ENCODE results near the gene HIGD1A.
"Not testable (repeated sequence)": the region's sequence is repeated elsewhere in the genome, so short reads cannot be mapped to it uniquely, and the experiment has no call there.

The HIGD1A gene

DNA sequence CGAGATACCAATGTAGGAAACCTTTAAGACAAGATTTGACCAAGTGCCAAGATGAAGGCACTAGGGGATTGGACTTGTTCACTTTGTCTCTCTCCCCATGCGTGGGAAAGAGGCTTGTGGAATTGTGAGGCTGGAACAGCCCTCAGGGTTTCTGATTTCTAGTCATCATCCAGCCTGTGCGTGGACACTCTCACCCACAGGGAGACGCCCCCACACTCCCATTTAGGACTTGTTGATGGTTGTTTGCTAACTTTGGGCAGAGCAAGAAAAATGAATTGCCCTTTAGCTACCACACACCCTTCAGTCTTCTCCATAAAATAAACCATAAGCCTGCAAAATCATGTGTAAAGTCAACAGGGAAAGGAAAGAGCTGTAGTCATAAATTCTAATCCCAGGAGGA is 23.4 kb upstream of the HIGD1A start:
- no peak for DNase-seq

DNA sequence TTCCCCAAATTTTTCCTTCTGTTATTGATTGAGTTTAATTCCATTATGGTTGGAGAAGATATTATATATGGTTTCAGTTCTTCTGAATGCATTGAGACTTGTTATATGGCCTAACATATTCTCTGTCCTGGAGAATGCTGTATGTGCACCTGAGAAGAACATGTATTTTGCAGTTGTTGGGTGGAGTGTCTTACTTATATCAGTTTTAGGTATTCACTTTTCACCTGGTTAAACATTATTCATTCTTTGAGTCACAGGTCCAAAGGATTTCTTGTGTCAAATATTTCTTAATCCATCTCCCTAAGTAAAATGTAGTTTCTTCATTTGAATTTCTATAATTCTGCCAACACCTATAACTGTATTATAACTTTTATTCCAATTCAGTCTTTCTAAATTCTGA is 22.7 kb upstream of the HIGD1A start:
- no peak for DNase-seq

DNA sequence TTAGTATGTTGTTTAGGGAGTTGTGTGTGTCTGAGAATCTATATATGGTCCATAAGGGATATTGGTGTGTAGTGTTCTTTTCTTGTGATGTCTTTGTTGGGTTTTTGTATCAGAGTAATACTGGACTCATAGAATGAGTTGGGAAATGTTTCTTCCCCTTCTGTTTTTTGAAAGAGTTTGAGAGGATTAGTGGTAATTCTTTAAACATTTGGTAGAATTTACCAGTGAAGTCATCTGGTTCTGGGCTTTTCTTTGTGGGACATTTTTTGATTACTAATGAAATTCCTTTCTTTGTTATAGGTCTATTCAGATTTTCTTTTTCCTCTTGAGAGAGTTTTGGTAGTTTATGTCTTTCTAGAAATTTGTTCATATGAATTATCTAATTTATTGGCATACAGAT is 21.9 kb upstream of the HIGD1A start:
- DNase-seq, result no peak

DNA sequence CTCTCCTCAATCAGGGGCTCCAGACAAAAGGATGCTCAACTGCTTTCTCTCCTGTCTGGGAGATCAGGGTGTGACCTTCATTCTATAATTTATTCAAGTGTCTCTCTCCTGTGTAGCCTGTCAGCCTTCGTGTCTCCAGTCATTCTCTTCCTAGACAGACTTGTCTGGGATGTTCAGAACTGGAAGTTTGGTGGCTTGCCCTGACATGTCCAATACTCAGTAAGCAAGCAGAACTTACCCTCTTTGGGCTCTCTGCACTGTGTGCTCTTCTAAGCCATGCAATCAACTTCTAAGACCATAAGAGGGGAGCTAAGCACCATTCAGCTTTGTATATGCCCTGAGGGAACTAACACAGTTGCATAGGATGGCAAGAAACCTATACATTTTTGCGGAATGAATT is 19.1 kb upstream of the HIGD1A start:
- DNase-seq, result no peak

DNA sequence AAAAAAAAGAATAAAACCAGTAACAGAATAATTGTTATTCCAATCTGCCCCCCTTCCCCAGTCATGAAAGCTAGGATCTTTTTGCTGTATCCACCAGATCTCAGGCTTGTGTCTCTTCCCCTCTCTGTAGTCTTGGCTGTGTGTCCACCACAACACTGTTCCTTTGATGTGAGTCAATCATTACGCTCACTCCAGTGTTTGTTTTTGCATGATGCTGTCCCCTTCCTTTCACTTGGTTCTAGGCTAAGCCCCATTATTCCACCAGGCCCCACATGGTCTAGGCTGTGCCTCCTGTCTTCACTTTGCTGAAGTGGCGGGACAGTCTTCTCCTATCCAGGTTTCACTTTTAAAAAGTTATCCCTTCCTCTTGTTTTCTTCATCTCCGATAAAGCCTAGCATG is 18.5 kb upstream of the HIGD1A start:
- no peak for DNase-seq

DNA sequence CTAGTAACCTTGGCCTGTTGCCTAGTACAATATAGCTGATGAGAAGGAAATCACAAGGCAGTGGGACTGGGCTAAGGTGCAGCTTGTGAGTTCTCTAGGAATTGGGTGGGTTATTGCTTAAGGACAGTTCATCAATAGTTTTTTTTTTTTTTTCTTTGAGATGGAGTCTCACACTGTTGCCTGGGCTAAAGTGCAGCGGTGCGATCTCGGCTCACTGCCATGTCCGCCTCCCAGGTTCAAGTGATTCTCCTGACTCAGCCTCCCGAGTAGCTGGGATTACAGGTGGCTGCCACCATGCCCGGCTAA is 16.4 kb upstream of the HIGD1A start:
- DNase-seq, result no peak

DNA sequence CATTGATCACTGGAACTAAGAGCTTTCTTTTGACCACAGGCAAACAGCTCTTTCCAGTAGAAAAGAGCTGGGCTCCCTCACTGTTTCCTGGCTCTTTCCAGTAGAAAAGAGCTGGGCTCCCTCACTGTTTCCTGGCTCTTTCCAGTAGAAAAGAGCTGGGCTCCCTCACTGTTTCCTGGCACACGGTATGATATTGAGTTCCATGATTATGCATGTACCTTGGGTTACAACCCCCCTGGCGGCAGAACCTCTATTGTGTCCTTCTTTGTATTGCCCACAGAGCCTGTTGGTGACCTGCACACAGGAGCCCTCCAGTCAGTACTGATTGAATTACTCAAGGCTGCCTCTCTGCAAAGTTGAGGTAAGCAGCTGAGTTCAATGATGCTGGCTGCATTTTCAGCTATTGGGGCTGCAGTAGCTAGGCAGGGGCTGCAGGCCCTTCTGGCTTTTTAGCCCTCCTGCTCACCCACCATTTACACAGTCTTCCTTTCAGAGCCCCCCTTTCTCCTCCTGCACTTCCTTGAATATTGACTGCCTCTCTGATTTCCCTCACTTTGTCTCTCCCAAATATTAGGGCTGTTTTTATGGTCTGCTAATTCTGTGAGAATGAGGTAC is 15.2 kb upstream of the HIGD1A start:
- no peak for DNase-seq

DNA sequence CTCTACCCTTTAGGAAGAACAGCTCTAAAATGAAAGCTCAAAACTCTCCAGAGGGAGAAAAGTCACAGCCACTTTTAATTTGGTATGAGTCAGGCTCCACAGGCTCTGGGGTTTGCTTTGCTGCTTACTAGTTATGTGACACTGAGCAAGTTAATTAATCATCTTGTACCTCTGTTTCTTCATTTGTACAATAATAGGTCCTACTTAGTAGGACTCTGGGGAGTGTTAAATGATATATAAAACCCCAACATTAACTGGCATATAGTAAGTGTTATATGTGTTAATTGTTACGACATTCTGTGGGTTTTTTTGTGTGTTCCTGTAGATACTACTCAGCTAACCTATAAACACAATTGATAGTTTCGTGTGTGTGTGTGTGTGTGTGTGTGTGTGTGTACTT is 11.5 kb upstream of the HIGD1A start:
- no peak for DNase-seq

DNA sequence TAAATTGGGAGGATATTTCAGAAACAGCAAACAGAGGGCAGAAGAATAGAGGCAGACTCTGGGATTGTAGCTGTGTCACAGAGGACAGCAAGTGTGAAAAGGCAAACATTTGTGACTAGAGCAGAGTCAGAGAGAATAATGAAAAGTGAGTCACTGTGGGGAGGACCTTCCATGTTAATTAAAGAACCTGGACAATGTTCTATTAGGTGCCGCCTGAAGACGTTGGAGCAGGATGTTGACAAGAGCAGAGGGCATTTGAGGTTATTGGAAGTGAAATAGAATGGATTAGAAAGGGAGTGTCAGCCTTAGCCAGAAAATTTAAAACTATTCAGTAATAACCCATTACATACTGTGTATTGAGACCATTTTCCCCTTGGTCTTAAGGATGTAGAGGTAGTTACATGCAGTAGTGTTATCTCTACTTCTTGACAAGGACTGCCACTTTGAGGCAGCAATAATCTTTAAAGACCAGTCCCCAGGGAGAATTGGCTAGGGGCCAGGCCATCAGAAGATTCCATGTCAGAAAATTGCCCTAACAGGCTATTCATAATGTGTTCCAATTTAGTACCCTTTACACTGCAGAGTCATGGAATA is 10.7 kb upstream of the HIGD1A start:
- DNase-seq, result no peak

DNA sequence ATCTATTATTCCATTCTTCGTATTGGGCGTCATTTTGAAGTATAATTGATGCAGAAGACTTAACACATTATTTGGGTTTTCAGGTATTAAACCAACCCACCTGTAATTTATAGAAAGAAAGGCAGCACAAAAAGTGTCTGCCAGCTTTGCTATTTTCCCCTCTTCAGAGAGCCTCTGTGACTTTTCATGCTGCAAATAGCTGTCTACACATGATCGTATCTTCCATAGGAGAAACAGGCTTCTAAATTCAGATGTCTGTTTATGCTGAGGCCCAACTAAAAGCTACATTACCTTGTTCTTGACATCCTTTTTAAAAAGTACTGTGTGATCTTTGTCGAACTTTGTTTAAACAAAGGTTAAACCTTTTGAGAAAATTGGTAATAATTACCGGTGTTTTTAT is 10.0 kb upstream of the HIGD1A start:
- DNase-seq, result no peak

DNA sequence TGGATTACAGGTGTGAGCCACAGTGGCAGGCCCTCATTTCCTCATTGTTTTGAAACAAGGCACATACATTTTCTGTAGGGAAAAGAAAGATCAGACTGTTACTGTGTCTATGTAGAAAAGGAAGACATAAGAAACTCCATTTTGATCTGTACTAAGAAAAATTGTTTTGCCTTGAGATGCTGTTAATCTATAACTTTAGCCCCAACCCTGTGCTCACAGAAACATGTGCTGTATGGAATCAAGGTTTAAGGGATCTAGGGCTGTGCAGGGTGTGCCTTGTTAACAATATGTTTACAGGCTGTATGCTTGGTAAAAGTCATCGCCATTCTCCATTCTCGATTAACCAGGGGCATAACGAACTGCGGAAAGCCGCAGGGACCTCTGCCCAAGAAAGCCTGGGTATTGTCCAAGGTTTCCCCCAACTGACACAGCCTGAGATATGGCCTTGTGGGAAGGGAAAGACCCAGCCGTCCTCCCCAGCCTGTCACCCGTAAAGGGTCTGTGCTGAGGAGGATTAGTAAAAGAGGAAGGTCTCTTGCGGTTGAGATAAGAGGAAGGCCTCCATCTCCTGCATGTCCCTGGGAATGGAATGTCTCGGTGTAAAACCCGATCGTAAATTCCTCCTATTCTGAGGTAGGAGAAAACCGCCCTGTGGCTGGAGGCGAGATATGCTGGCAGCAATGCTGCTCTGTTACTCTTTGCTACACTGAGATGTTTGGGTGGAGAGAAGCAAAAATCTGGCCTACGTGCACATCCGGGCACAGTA is 7.0 kb upstream of the HIGD1A start:
- DNase-seq, result not testable (repeated sequence)

DNA sequence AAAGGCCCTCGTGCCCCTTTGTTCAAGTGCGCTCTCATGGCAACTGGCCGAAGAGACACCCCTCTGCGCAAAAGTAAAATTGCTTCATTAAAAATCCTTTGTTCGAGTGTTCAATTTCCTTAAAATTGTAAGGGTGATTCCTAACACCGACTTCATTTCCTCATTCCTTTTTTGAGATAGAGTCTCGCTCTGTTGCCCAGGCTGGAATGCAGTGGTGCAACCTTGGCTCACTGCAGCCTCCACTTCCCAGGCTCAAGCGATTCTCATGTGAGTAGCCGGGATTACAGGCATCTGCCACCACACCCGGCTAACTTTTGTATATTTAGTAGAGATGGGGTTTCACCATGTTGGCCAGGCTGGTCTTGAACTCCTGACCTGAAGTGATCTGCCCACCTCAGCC is 6.4 kb upstream of the HIGD1A start:
- DNase-seq, result not testable (repeated sequence)

DNA sequence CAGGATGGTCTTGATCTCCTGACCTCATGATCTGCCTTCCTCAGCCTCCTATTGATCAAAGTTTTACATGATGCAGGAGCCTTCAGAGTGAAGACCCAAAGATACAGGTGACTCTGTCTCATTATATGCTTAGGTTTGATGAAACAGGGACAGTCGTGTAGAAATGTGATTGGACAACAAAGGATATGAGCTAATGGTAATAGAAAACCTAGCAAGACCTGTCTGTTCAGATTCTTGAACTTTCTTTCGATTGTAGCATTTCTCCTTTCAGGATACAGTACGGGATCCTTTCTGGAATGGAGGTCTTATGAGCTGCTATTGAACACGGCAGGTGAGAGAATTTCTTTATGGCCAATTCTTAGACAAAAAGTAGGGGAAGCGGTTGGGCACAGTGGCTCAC is 4.9 kb upstream of the HIGD1A start, which contains the start of gene ACKR2:
ACKR2 (plus strand) TSS at position 244 of the 400 bp plus-strand sequence. CDS start 55,058 bp downstream, outside the sequence.
- no peak for DNase-seq

DNA sequence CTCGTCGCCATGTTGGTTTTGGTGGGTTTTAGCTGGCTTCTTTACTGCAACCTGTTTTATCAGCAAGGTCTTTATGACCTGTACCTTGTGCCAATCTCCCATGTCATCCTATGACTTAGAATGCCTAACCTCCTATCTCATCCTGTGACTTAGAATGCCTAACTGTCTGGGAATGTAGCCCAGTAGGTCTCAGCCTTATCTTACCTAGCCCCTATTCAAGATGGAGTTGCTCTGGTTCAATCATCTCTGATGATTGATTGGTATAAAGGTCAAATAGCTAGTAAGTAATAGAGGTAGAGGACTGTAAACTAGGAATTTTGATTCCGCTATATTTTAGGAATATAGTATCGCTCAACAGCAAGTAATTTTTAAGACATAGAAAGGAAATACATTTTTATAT is 3.6 kb upstream of the HIGD1A start:
- DNase-seq, result no peak

DNA sequence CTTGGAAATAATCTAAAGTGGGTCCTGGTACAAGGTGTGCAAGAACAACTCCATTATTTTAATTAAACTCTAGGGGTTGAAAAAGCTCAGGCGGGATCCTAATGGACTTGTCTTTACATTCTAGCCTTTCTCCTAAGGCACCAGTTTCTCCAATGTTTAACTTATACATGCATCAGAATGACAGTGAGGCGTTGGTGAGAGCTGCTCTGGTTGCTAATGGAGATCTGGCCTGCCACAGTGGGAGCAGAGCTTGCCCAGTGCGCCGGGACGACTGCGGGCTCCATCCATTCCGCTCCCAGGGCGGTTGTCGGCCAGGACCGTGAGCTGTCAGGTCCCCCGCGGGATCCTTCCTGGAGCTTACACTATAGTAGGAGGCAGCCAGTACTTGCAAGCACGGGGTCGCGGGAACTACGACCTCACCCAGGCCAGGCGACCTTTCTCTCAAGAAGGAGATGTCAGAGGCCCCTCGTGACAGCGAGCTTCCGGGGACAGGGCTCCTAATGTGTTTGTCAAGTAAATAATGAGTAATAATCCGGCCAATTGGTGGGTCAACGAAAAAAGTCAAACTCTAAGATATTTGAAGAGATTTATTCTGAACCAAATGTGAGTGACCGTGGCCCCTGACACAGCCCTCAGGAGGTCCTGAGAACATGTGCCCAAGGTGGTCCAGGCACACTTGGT is 991 bp upstream of the HIGD1A start:
- no peak for DNase-seq

DNA sequence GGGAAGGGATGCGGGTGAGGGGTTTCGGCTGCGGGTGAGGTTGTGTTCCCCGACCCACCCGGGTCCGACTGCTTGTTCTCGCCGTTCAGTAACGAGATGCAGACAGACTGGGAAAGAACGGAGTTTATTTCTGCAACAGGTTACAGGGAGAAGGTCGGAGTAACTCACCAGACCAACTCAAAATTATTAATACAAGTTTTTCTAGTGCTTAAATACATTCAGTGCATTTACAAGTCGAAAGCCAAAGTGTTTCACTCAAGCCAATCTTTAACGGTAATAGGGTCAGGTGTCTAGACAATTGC is 492 bp upstream of the HIGD1A start:
- no peak for DNase-seq

DNA sequence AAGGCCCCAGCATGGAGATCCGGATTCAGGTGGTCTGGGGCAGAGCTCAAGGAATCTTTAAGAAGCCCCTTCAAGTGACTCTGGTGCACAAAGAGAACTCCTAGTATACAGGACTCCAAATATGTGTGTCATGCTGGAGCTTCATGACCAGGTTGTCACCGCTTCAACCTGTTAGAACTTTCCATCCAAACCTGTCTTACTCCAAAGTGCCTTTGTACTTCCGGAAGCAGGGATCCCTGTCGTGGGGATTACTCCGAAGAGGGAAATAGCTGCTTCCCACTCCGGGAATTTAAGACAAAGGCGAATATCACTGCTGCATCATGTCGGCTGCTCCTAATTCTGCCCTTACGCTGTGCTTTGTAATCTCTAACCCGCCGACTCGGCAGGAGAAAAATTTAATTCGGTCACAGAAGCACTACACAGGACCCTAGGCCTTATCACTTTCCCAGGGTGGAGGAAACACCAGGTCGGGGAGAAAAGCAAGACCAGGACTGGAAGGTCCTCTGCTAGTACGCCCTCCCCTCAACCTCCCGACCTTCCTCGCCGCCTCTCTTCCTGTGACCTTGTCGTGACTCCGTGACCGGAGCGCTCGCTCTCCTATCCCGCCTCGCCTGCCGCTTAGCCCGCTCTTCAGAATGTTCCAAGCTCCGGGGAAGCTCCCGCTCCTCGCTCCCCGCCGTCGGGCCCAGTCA is 730 bp downstream of the HIGD1A start:
- DNase-seq, result peak; percentile 49

DNA sequence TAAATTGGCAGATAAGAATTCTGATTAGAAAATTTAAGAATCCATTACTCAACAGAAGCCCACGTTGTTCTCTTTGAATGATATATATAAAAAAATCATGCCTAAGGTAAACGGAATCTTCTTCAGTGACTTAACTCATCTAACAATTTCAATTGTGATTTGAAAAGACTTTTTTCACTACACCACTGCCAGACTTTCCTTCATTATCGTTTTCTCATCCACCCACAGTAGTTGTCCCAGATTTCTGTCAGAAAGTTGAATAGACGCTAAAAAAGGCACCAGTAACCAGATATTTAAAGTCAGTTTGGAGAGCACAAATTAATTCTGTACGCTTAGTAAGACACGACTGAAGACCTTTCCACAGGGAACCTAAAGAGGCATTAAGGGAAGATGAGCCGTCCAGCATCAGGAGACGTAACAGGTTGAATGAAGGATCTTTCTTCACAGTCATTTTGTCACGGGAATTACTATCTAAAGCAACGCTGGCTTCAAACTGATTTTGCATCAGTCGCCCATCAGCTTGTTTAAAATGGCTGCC is 1.3 kb downstream of the HIGD1A start:
- DNase-seq, result no peak

DNA sequence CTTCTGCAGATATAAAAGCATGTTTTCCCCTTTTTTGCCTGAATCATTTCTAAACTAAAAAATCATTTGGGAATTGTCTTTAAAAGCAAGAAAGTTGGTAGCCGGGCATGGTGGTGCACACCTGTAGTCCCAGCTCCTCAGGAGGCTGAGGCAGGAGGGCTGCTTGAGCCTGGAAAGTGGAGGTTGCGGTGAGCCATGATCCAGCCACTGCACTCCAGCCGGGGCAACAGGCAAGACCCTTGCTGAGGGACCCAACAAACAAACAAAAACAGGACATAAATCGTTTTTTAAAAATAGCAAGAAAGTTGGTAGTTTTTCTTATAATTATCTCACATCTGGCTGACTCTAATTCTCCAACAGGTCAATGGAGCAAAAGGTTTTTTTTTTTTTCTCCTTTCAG is 2.5 kb downstream of the HIGD1A start:
- DNase-seq, result no peak

DNA sequence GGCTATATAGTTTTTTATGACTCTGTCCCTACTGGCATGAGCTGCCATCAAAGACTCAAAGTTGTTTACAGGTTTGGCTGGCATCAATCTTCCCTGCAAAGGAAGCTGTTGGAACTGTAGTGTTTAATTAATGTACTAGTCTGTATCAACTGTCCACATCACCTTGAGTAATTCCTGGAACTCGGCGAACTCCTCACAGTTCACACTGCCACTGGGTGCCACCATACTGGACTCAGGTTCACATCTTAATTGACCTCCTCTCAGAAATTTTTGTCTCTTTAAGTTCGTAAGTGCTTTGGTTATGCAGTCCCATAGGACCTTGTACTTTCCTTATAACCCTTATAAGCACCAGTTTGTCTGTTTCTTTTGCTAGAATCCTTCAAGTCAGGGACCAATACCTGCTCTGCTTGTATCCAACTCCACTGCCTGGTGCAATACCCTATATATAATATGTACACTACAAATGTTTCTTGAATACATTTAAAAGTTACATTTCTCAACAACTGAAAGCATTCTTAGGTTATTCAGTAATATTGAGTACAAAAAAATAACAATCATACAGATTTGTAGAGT is 3.2 kb downstream of the HIGD1A start:
- DNase-seq, result no peak

DNA sequence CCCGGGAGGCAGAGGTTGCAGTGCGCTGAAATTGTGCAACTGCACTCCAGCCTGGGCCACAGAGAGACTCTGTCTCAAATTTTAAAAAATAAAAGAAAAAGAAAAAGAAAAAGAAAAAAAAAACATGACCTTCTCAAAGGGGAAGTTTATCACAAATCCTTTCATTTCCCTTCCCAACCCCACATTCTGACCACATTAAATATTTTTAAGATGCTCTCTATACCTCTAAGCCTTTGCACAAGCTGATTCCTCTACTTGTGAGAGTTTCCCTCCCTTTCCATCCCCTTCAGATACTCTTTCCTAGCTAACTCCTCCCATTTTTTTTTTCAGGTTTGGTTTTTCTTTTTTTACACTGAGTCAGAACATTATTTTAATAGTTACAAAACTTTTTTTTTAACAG is 4.0 kb downstream of the HIGD1A start:
- DNase-seq, result no peak

DNA sequence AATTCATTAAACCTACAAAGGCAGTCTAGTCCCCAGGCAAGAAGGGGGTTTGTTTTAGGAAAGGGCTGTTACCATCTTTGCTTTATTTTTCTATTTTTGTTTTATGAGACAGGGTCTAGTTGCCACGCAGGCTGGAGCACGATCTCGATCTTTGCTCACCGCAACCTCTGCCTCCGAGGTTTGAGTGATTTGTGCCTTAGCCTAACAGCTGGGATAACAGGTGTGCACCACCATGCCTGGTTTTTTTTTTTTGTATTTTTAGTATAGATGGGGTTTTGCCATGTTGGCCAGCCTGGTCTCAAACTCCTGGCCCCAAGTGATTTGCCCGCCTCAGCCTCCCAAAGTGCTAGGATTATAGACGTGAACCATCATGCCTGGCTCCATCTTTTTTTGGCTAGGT is 4.9 kb downstream of the HIGD1A start:
- DNase-seq, result no peak

DNA sequence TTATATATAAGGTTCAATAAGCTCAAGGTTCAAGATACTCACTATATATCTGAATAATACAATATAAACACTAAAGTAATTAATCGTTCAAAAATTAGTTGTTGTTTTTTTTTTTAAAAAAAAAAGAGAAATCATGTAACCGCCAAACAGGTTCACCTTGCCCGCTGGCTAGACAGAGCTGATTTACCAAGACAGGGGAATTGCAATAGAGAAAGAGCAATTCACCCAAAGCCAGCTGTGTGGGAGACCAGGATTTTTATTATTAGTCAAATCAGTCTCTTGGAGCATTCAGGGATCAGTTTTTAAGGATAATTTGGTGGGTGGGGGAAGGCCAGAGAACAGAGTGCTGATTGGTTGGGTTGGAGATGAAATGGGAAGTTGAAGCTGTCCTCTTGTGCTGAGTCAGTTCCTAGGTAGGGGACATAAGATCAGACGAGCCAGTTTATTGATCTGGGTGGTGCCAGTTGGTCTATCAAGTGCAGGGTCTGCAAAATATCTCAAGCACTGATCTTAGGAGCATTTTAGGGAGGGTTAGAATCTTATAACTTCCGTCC is 7.9 kb downstream of the HIGD1A start:
- DNase-seq, result no peak

All from activated CD4-positive, alpha-beta T cell treated with anti-CD3 and anti-CD28 coated beads, Interleukin-10, Interleukin-2, amounts not matched to agents 100 ng/mL and 50 ng/mL, durations not matched to agents 16 hours and 8 hours (primary cell).